ENCODE results near the gene EPB41L2. TPM values are rescaled to one million over a fixed set of nuclear protein-coding genes. Genes with fewer than 3 reads are reported as not detected.

Gene EPB41L2
- total RNA-seq, 1 donor from 2014 or later, result 61.6 TPM

DNA sequence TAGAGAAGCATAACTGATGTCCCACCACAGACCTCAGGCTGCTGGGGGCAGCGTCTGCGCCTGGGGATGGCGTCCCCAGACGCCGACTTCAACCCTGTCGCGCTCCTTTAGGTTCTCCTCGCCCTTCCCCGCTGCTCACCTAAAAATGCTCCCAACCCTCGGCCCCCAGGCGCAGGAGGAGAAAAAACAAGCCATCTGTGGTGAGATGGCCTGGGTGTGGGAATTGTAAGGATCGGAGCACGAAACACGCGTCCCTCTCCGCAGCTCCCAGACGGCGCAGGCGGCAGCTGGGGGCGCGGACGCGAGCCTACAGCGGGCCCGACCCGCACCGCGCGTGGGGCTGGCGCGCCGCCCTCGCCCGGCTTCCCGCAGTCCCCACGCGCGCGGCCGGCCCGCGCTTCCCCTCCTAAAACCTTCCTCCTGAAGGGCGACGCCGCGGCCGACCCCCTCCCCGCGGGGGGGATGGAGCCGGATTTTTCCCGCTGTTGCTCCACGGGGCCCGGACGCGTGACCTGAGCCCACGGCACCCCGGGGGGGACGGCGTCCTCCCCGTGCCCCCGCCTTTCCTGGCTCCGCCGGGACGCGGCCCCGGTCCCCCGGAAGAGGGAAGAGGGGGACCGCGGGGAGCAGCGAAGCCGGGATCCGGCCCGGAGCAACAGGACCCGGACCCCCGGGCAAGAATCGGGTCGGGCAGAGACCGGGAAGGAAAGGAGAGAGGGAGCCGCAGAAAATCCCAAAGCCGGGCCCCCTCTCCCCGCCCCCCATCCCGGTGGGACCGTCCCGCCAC, 611 bp downstream of the EPB41L2 start:
- H3K36me3 Mint-ChIP-seq (ENCODE audit: insufficient read depth), result peaks cover 1% of the 10 kb centered on the region
- H3K4me1 Mint-ChIP-seq (ENCODE audit: low read depth), result peaks cover 17% of the 10 kb centered on the region
- peak overlapping the region; percentile 85 for H3K4me3 Mint-ChIP-seq (ENCODE audit: low read depth)
- H3K27me3 Mint-ChIP-seq, result peaks cover 20% of the 10 kb centered on the region
- TF ChIP-seq CTCF (IDR thresholded peaks at IDR 0.05; ENCODE audit: unreplicated experiment), result no peak
- no peaks in the 10 kb centered on the region for H3K9me3 Mint-ChIP-seq (ENCODE audit: low read depth)
- peak overlapping the region; percentile 91 for H3K27ac Mint-ChIP-seq
- no peak for DNase-seq (ENCODE audit: low spot score, unreplicated experiment)

DNA sequence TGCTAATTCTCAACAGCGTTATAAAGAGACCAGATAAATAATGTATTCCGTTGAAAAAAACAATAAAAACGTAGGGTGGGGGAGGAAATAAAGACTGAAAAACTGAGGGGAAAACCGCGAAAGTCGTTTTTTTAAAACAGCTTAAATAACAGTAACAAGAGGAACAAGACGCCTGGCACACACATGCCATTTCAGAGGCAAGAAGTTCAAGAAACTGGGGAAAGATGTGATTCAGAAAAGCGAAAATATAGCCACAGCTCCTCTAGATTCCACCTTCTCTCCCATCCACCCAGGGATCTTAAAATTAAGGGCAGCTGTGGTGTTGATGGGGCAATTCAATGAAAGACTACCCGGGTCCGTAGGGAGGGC, 1.3 kb downstream of the EPB41L2 start:
- no peak for DNase-seq (ENCODE audit: low spot score, unreplicated experiment)
- Mint-ChIP-seq H3K27ac (no peak overlapping the region), H3K9me3 (ENCODE audit: low read depth) (peaks cover 1% of the 10 kb centered on the region), H3K27me3 (peaks cover 20% of the 10 kb centered on the region), H3K4me1 (ENCODE audit: low read depth) (peaks cover 17% of the 10 kb centered on the region), H3K4me3 (ENCODE audit: low read depth) (peak overlapping the region; percentile 85), H3K36me3 (ENCODE audit: insufficient read depth) (peaks cover 2% of the 10 kb centered on the region)
- no peak for TF ChIP-seq CTCF (IDR thresholded peaks at IDR 0.05; ENCODE audit: unreplicated experiment)

- TF ChIP-seq CTCF (IDR thresholded peaks at IDR 0.05; ENCODE audit: unreplicated experiment), result no peak
- Mint-ChIP-seq H3K4me1 (ENCODE audit: low read depth) (peaks cover 17% of the 10 kb centered on the region), H3K27me3 (peaks cover 19% of the 10 kb centered on the region), H3K4me3 (ENCODE audit: low read depth) (peak overlapping the region; percentile 85), H3K36me3 (ENCODE audit: insufficient read depth) (peaks cover 6% of the 10 kb centered on the region), H3K27ac (peak overlapping the region; percentile 25), H3K9me3 (ENCODE audit: low read depth) (peaks cover 6% of the 10 kb centered on the region)
- no peak for DNase-seq (ENCODE audit: low spot score, unreplicated experiment)
Measured at GRCh38 chr6:131061041-131061750, 1.8 kb downstream of the EPB41L2 start.

- TF ChIP-seq CTCF (IDR thresholded peaks at IDR 0.05; ENCODE audit: unreplicated experiment), result no peak
- Mint-ChIP-seq H3K9me3 (ENCODE audit: low read depth) (peaks cover 9% of the 10 kb centered on the region), H3K4me1 (ENCODE audit: low read depth) (peaks cover 17% of the 10 kb centered on the region), H3K4me3 (ENCODE audit: low read depth) (peak overlapping the region; percentile 85), H3K27me3 (peaks cover 16% of the 10 kb centered on the region), H3K36me3 (ENCODE audit: insufficient read depth) (peaks cover 9% of the 10 kb centered on the region), H3K27ac (no peak overlapping the region)
- DNase-seq (ENCODE audit: low spot score, unreplicated experiment), result no peak
Measured at GRCh38 chr6:131060311-131060710, 2.7 kb downstream of the EPB41L2 start.

DNA sequence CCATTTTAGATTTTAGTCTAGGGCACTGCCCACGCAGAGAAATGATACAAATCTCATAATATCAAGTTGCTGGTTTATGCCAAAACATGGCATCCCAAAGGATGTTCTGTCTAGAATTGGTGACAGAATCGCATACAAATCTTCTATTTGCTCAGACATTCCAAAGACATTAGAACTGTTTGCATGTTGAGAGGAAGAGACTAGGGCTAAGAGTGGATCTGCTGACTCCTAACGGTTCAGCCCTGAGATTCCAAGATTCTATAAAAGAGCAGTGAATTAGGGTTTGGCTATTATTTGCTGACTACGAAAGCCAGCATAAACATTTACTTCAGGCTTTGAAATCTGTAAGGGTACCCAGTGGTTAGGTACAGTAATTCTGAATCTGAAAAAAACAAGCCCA, 3.6 kb downstream of the EPB41L2 start:
- Mint-ChIP-seq H3K27me3 (peaks cover 11% of the 10 kb centered on the region), H3K4me1 (ENCODE audit: low read depth) (peaks cover 17% of the 10 kb centered on the region), H3K36me3 (ENCODE audit: insufficient read depth) (peaks cover 14% of the 10 kb centered on the region), H3K4me3 (ENCODE audit: low read depth) (no peak overlapping the region), H3K9me3 (ENCODE audit: low read depth) (peaks cover 11% of the 10 kb centered on the region), H3K27ac (no peak overlapping the region)
- no peak for DNase-seq (ENCODE audit: low spot score, unreplicated experiment)
- no peak for TF ChIP-seq CTCF (IDR thresholded peaks at IDR 0.05; ENCODE audit: unreplicated experiment)

Data from progenitor cell of endocrine pancreas (in vitro differentiated cells).